Fibroblast of skin of right biceps (primary cell): Measurements from ENCODE around the gene CLCNKA.
A peak's percentile ranks its signal among the peaks of the same experiment; 100 is the strongest.
"Not testable (repeated sequence)": the region's sequence is repeated elsewhere in the genome, so short reads cannot be mapped to it uniquely, and the experiment has no call there.

ENCODE experiments used
- DNase-seq: peaks from one replicate; pipeline ENCODE4 v3.0.0-alpha.2; 2013

CLCNKA gene

GRCh38 chr1:16018749-16019643 lies 2.8 kb upstream of the CLCNKA start:
- no peak for DNase-seq

- DNase-seq: peak; percentile 67
Measured at GRCh38 chr1:16019644-16020277, 2.1 kb upstream of the CLCNKA start.

GRCh38 chr1:16020325-16020724 lies 1.5 kb upstream of the CLCNKA start:
- no peak for DNase-seq

GRCh38 chr1:16020878-16021277 lies 958 bp upstream of the CLCNKA start:
- not testable (repeated sequence) for DNase-seq

GRCh38 chr1:16022393-16022792 lies 557 bp downstream of the CLCNKA start:
- no peak for DNase-seq

GRCh38 chr1:16023050-16023653 lies 1.3 kb downstream of the CLCNKA start:
- no peak for DNase-seq

GRCh38 chr1:16026302-16026701 lies 4.5 kb downstream of the CLCNKA start:
- not testable (repeated sequence) for DNase-seq

GRCh38 chr1:16026723-16027484 lies 5.1 kb downstream of the CLCNKA start:
- peak; percentile 31 for DNase-seq

GRCh38 chr1:16028237-16029002 lies 6.6 kb downstream of the CLCNKA start:
- DNase-seq: no peak

GRCh38 chr1:16029003-16029268 lies 7.1 kb downstream of the CLCNKA start:
- not testable (repeated sequence) for DNase-seq

GRCh38 chr1:16029288-16029687 lies 7.5 kb downstream of the CLCNKA start:
- DNase-seq: no peak

- no peak for DNase-seq
Measured at GRCh38 chr1:16031551-16031950, 9.7 kb downstream of the CLCNKA start.

GRCh38 chr1:16032388-16033102 lies 10.7 kb downstream of the CLCNKA start:
- peak; percentile 85 for DNase-seq

- not testable (repeated sequence) for DNase-seq
Measured at GRCh38 chr1:16033103-16033632, 11.3 kb downstream of the CLCNKA start.

GRCh38 chr1:16036461-16036860 lies 14.6 kb downstream of the CLCNKA start:
- not testable (repeated sequence) for DNase-seq

GRCh38 chr1:16038620-16038912 lies 16.7 kb downstream of the CLCNKA start:
- no peak for DNase-seq

GRCh38 chr1:16039871-16040270 lies 18.0 kb downstream of the CLCNKA start:
- DNase-seq: not testable (repeated sequence)

- no peak for DNase-seq
Measured at GRCh38 chr1:16041200-16041599, 19.4 kb downstream of the CLCNKA start.

- no peak for DNase-seq
Measured at GRCh38 chr1:16042096-16042495, 20.3 kb downstream of the CLCNKA start.

- not testable (repeated sequence) for DNase-seq
Measured at GRCh38 chr1:16042654-16043053, 20.8 kb downstream of the CLCNKA start.

- no peak for DNase-seq
Measured at GRCh38 chr1:16043521-16043920, 21.7 kb downstream of the CLCNKA start, which contains the start of gene CLCNKB. TSS of gene CLCNKB (plus strand) at chr1:16043782. CDS start at chr1:16044493, 711 bp downstream.

- DNase-seq: no peak
Measured at GRCh38 chr1:16043950-16044349, 22.1 kb downstream of the CLCNKA start.
